Measurements from ENCODE around the gene ZNF263.

ZNF263 gene

DNA sequence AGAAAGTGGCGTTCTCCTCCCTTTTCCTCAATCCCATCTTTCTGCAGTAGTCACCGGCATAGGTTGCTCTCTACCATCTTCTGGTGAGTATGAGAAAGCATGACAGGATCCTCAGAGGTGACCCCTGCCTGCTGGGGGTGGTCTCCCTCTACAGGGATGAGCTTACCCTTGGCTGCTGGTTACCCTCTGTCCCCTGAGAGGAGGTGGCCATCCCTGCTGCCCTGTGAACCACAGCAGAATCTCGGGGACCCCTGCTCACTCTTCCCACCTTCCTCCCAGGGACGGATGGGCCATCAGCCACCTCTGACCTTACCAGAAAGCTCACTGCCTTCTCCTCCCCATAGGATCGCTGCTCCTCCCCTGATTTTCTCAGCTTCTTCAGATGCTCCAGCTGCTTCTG is 34.7 kb upstream of the ZNF263 start:
- no peaks in the 10 kb centered on the region for H3K36me3 ChIP-seq (ENCODE audit: insufficient read depth, low read length)
- no peak overlapping the region for H3K27ac ChIP-seq (ENCODE audit: low read length)
- no peak for DNase-seq
- no peak overlapping the region for H3K4me3 ChIP-seq (ENCODE audit: low read depth in 1 of 2, low read length in 2 of 2)
- no peaks in the 10 kb centered on the region for H3K9me3 ChIP-seq (ENCODE audit: insufficient read depth, low read length, severe bottlenecking)
- no peak overlapping the region for H3K4me2 ChIP-seq (ENCODE audit: insufficient read depth, low read length)
- H3K4me1 ChIP-seq (ENCODE audit: insufficient read depth, low read length) = no peaks in the 10 kb centered on the region
- peak overlapping the region; percentile 27; the same call in 1 of the 2 replicates for H2AFZ ChIP-seq (ENCODE audit: low read depth, low read length)
- no peaks in the 10 kb centered on the region for H3K79me2 ChIP-seq (ENCODE audit: insufficient read depth, low read length)
- H3K27me3 ChIP-seq (ENCODE audit: insufficient read depth, low read length, poor library complexity) = no peaks in the 10 kb centered on the region
- no peak for ATAC-seq (ENCODE audit: insufficient read depth, low read depth)
- H3K9ac ChIP-seq (ENCODE audit: low read depth, low read length) = no peak overlapping the region
- TF ChIP-seq, protein P1, sequence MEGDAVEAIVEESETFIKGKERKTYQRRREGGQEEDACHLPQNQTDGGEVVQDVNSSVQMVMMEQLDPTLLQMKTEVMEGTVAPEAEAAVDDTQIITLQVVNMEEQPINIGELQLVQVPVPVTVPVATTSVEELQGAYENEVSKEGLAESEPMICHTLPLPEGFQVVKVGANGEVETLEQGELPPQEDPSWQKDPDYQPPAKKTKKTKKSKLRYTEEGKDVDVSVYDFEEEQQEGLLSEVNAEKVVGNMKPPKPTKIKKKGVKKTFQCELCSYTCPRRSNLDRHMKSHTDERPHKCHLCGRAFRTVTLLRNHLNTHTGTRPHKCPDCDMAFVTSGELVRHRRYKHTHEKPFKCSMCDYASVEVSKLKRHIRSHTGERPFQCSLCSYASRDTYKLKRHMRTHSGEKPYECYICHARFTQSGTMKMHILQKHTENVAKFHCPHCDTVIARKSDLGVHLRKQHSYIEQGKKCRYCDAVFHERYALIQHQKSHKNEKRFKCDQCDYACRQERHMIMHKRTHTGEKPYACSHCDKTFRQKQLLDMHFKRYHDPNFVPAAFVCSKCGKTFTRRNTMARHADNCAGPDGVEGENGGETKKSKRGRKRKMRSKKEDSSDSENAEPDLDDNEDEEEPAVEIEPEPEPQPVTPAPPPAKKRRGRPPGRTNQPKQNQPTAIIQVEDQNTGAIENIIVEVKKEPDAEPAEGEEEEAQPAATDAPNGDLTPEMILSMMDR (IDR thresholded peaks at IDR 0.05; ENCODE audit: borderline replicate concordance, extremely low read depth, low read length, poor library complexity, severe bottlenecking) = no peak
- TF ChIP-seq EZH2 (IDR thresholded peaks at IDR 0.05; ENCODE audit: borderline replicate concordance, low read depth, low read length, severe bottlenecking) = no peak
- no peaks in the 10 kb centered on the region for H4K20me1 ChIP-seq (ENCODE audit: insufficient read depth, low read length)

DNA sequence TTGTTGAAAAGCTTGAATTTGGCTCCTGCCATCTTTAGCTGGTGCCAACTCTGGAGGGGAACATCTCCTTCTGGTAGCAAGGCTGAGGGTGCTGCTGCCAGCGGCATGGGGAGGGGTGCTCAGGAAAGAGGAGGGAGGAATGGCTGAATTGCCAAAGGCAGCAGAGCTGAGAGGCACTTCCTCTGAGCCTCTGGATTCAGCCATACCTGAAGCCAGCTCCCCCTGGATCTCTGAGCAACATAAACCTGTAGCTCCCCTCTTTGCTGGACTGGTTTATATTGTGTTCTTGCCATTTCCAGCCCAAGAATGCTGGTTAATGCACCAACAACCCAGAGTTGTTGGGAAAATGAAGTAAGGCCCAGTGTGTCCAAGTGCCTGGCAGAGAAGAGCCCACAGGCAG is 34.3 kb upstream of the ZNF263 start:
- H3K36me3 ChIP-seq (ENCODE audit: insufficient read depth, low read length) = no peaks in the 10 kb centered on the region
- H3K4me3 ChIP-seq (ENCODE audit: low read depth in 1 of 2, low read length in 2 of 2) = no peak overlapping the region
- H3K4me1 ChIP-seq (ENCODE audit: insufficient read depth, low read length) = no peaks in the 10 kb centered on the region
- H3K27me3 ChIP-seq (ENCODE audit: insufficient read depth, low read length, poor library complexity) = no peaks in the 10 kb centered on the region
- DNase-seq = no peak
- H4K20me1 ChIP-seq (ENCODE audit: insufficient read depth, low read length) = no peaks in the 10 kb centered on the region
- ATAC-seq (ENCODE audit: insufficient read depth, low read depth) = no peak
- H3K9me3 ChIP-seq (ENCODE audit: insufficient read depth, low read length, severe bottlenecking) = no peaks in the 10 kb centered on the region
- no peak overlapping the region for H3K27ac ChIP-seq (ENCODE audit: low read length)
- H2AFZ ChIP-seq (ENCODE audit: low read depth, low read length) = no peak overlapping the region
- H3K9ac ChIP-seq (ENCODE audit: low read depth, low read length) = no peak overlapping the region
- no peak for TF ChIP-seq EZH2 (IDR thresholded peaks at IDR 0.05; ENCODE audit: borderline replicate concordance, low read depth, low read length, severe bottlenecking)
- TF ChIP-seq, protein P1 (IDR thresholded peaks at IDR 0.05; ENCODE audit: borderline replicate concordance, extremely low read depth, low read length, poor library complexity, severe bottlenecking) = no peak
- no peaks in the 10 kb centered on the region for H3K79me2 ChIP-seq (ENCODE audit: insufficient read depth, low read length)
- no peak overlapping the region for H3K4me2 ChIP-seq (ENCODE audit: insufficient read depth, low read length)

- Histone ChIP-seq H3K79me2 (ENCODE audit: insufficient read depth, low read length) (no peaks in the 10 kb centered on the region), H3K4me2 (ENCODE audit: insufficient read depth, low read length) (no peak overlapping the region), H3K4me3 (ENCODE audit: low read depth in 1 of 2, low read length in 2 of 2) (no peak overlapping the region), H2AFZ (ENCODE audit: low read depth, low read length) (no peak overlapping the region), H4K20me1 (ENCODE audit: insufficient read depth, low read length) (no peaks in the 10 kb centered on the region), H3K36me3 (ENCODE audit: insufficient read depth, low read length) (no peaks in the 10 kb centered on the region), H3K27ac (ENCODE audit: low read length) (no peak overlapping the region), H3K9ac (ENCODE audit: low read depth, low read length) (no peak overlapping the region), H3K4me1 (ENCODE audit: insufficient read depth, low read length) (no peaks in the 10 kb centered on the region), H3K27me3 (ENCODE audit: insufficient read depth, low read length, poor library complexity) (no peaks in the 10 kb centered on the region), H3K9me3 (ENCODE audit: insufficient read depth, low read length, severe bottlenecking) (no peaks in the 10 kb centered on the region)
- DNase-seq = no peak
- no peak for ATAC-seq (ENCODE audit: insufficient read depth, low read depth)
- no peak for TF ChIP-seq EZH2 (IDR thresholded peaks at IDR 0.05; ENCODE audit: borderline replicate concordance, low read depth, low read length, severe bottlenecking)
Observed at GRCh38 chr16:3249451-3249850, 33.8 kb upstream of the ZNF263 start.

GRCh38 chr16:3252967-3253366 is 30.3 kb upstream of the ZNF263 start:
- Histone ChIP-seq H3K9me3 (ENCODE audit: insufficient read depth, low read length, severe bottlenecking) (no peaks in the 10 kb centered on the region), H3K4me1 (ENCODE audit: insufficient read depth, low read length) (no peaks in the 10 kb centered on the region), H3K4me2 (ENCODE audit: insufficient read depth, low read length) (no peak overlapping the region), H3K27ac (ENCODE audit: low read length) (no peak overlapping the region), H3K4me3 (ENCODE audit: low read depth in 1 of 2, low read length in 2 of 2) (no peak overlapping the region), H3K9ac (ENCODE audit: low read depth, low read length) (no peak overlapping the region), H3K36me3 (ENCODE audit: insufficient read depth, low read length) (no peaks in the 10 kb centered on the region), H3K79me2 (ENCODE audit: insufficient read depth, low read length) (no peaks in the 10 kb centered on the region), H3K27me3 (ENCODE audit: insufficient read depth, low read length, poor library complexity) (no peaks in the 10 kb centered on the region), H4K20me1 (ENCODE audit: insufficient read depth, low read length) (no peaks in the 10 kb centered on the region), H2AFZ (ENCODE audit: low read depth, low read length) (no peak overlapping the region)
- TF ChIP-seq, protein P1 (IDR thresholded peaks at IDR 0.05; ENCODE audit: borderline replicate concordance, extremely low read depth, low read length, poor library complexity, severe bottlenecking) = no peak
- TF ChIP-seq EZH2 (IDR thresholded peaks at IDR 0.05; ENCODE audit: borderline replicate concordance, low read depth, low read length, severe bottlenecking) = no peak
- no peak for DNase-seq
- no peak for ATAC-seq (ENCODE audit: insufficient read depth, low read depth)
